HTR-8/SVneo (cell line): Measurements from ENCODE around the gene NPEPL1.

Experiments used
- DNase-seq: peaks from one replicate; pipeline ENCODE4 v3.0.0; 2011; ENCODE audit warnings: low spot score, mixed read lengths; ENCODE audit not compliant: insufficient read length
- FAIRE-seq: peaks from 2 replicates; lab custom pipeline; 2011; peaks lifted over from hg19 to GRCh38; lab: Jason Lieb, UNC

NPEPL1 gene

GRCh38 chr20:58698741-58699622 is 6.4 kb downstream of the NPEPL1 start:
- DNase-seq, result no peak
- FAIRE-seq, result peak; percentile 77

DNA sequence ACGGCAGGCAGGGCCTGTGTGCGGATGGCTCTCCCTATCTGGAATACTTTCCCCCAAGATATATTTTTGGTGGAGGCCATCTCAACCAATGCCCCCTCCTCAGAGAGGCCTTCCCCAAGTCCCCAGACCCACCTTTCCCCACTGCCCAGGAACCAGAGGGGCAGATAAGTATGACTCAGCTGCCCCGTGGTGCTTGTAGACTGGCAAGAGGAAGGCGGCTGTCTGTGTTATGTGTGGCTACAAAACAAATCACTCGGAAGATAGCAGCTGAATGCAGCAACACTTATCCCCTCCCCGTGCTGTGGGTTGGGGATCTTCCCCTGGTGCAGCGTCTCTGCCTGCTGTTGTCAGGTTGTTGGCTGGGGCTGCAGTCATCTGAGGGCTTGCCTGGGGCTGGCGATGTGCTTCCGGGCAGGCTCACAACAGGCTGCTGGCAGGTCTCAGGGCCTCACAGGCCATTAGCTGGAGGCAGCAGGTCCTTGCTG is 7.1 kb downstream of the NPEPL1 start:
- DNase-seq (no peak), FAIRE-seq (peak; percentile 80)

DNA sequence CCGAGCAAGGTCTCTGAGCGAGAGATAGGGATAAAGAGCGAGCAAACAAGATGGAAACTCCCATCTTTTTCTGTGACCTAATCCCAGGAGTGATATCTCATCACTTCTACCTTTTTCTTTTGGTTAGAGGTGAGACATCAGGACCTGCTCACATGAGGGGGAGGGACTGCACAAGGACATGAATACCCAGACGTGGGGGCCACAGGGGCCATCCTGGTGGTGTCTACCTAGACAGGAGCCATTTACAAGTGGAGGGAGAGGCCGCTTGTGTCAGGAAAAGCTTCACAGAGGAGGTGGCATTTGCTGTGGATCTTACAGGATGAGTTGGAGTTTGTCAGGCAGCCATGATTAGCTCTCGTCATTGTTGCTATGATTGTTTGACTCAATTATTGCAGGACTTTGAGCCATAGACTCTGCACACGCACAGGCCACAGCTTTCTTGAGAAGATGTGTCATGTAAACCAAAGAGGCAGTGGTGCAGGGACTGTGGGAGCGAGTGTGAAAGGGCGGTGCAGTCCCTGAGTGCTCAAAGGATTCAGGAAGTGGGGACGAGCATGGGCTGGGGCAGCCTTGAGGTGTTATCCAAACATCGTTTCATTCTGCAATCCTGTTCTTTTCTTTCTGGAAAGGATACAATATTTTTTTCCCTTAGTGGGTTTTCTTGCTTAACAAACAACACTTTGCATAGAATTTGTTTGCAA is 7.7 kb downstream of the NPEPL1 start:
- FAIRE-seq (peak; percentile 88), DNase-seq (no peak)

DNA sequence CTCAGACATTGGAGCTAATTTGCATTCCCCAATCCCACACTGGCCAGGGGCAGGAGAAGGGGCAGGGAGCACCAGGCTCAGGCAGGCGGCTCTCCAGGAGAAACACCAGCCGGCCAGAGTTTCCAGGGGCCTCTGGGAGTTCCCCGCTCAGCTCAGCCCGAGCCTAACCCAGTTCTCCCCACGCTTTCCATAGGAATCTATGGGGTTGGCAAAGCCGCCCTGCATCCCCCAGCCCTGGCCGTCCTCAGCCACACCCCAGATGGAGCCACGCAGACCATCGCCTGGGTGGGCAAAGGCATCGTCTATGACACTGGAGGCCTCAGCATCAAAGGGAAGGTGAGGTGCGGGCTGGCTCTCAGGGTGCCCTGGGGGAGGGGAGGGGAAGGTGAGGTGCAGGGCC is 8.2 kb downstream of the NPEPL1 start:
- DNase-seq, result no peak
- FAIRE-seq, result no peak

DNA sequence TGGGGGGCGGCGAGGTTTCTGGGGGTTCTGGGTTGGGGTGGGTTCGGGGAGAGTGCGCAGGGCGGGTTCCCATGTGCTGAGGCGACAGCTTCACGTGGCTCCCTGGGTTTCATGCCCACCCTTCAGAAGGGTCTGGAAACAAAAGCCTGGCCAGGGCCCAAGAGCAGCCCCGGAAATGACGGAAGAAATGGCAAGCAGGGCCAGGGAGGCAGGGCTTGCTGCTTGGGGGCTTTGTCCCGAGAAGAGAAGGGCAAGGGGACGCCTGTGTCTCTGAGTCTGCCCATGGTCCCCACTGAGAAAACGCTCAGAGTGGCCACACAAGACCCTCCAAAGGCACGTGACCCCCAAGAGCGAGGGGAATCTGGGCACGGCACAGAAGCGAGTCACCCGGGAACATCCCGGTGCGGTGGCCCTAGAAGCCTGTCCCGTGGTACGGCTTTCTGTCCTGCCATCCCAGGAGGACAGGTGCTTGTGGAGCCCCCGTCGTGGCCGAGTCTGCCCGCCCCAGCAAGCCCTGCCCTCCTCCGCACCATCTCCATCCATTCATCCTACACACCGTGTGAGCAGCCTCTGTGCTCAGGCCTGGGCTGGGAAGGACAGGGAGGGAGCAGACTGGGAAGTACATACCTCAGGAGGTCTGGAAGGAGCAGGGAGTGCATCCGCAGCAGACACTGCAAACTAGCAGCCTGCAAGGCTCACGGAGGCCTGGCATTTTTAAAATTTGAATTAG is 9.0 kb downstream of the NPEPL1 start:
- peak; percentile 26 for FAIRE-seq
- DNase-seq, result no peak

DNA sequence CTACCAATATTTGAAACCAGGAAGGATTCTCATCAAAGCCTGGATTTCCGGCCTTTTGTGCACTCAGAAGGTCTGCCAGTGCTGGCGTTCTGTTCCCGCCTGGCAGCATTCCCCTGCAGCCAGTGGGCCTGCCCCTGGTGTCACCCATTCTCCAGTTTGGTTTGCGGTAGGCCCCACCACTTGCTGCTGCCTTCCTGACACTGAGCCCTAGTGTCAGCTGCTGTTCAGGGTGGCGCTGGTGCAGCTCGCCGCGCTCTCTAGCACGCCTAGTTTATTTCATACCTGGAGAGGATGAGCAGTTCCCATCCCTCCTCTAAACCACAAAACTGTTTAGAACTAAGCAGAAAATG is 9.5 kb downstream of the NPEPL1 start:
- no peak for FAIRE-seq

GRCh38 chr20:58702859-58703648 is 10.5 kb downstream of the NPEPL1 start:
- DNase-seq (no peak), FAIRE-seq (no peak)

More for the DNA sequence above, 9.5 kb downstream of the NPEPL1 start:
- no peak for DNase-seq

- no peak for DNase-seq
- peak; percentile 26 for FAIRE-seq
Measured at GRCh38 chr20:58703765-58704371, 11.3 kb downstream of the NPEPL1 start.

GRCh38 chr20:58705208-58705926 is 12.8 kb downstream of the NPEPL1 start:
- no peak for DNase-seq
- peak; percentile 90 for FAIRE-seq

DNA sequence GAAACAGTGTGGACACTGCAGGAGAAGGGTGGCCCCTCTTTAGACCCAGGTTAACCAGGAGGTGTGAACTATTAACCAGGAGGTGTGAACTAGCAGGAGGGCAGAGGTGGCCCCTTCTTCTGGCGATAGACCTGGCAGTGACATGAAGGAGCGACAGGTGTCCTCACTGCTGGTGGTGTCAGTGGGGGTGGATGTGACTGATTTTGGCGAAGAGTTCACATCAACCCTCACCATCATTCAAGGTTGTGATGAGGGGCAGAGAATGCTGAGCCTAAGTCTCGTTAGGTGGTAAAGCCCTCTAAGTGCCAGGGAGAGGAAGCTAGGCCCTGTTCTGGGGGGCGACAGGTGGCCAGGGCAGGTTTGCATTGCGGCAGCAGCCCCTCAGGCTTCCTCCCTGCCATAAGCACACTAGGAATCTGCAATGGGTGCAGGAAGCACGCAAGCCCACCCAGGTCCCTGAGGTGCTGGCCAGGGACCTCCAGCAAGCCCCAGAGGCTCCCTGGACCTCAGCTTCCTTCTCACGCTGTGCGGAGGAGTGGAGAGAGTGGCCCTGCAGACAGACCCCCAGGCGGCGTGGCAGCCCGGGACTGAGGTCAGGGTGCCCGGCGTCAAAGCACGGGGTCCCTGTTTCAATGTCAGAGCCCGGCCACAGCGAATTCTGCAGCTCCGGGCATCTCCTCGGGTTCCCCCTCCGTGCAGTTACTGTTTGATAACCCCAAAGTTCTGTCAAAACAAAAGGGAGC is 13.7 kb downstream of the NPEPL1 start:
- DNase-seq (no peak), FAIRE-seq (peak; percentile 91)

DNA sequence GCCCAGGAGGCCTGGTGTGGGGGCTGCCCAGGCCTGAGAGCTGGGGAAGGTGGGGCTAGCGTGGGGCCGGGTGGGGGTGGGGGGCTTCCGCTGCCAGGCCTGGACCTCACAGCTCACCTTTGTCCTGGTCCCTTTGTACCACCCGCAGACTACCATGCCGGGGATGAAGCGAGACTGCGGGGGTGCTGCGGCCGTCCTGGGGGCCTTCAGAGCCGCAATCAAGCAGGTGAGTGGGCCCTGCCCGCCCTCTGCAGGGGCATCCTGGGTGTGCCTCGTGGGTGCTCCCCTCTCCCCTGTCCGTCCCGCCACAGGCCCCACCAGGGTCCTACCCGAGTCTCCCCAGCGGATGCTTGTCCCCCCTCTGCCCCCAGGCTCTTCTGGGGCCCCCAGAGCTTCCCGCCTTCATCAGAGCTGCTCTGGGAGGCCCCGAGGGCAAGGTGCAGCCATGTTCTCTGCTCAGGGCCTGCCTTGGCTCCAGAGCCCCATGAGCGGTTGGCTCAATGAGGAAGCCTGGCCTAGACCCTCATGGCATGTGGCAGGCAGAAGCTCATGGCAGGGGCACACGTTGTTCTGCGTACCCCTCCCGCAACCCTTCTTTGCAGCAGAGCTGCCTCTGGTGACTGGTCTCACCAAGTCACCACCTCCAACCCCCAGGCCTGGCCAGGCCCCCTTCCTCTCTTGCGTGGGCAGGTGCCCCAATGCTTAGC is 14.5 kb downstream of the NPEPL1 start:
- DNase-seq (no peak), FAIRE-seq (peak; percentile 60)

- DNase-seq (no peak), FAIRE-seq (no peak)
Measured at GRCh38 chr20:58707770-58708169, 15.2 kb downstream of the NPEPL1 start.

GRCh38 chr20:58708246-58708931 is 15.8 kb downstream of the NPEPL1 start:
- FAIRE-seq (peak; percentile 72), DNase-seq (no peak)

- no peak for DNase-seq
- no peak for FAIRE-seq
Measured at GRCh38 chr20:58709013-58709702, 16.6 kb downstream of the NPEPL1 start.

DNA sequence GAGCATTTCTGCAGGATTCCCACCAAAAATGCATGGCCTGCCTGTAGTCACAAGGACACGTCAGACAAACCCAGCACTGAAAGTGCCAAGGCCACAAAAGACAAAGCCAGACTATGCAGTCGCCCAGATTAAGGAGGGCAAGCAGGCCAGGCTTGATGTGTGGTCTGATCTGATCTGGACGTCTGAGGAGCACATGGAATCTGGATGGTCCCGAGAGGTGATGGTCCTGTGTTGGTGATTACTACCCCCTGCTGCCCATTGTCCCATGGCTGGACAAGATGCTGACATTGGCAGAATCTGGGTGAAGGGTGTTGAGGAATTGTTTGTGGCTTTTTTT is 17.1 kb downstream of the NPEPL1 start:
- FAIRE-seq, result peak; percentile 94

DNA sequence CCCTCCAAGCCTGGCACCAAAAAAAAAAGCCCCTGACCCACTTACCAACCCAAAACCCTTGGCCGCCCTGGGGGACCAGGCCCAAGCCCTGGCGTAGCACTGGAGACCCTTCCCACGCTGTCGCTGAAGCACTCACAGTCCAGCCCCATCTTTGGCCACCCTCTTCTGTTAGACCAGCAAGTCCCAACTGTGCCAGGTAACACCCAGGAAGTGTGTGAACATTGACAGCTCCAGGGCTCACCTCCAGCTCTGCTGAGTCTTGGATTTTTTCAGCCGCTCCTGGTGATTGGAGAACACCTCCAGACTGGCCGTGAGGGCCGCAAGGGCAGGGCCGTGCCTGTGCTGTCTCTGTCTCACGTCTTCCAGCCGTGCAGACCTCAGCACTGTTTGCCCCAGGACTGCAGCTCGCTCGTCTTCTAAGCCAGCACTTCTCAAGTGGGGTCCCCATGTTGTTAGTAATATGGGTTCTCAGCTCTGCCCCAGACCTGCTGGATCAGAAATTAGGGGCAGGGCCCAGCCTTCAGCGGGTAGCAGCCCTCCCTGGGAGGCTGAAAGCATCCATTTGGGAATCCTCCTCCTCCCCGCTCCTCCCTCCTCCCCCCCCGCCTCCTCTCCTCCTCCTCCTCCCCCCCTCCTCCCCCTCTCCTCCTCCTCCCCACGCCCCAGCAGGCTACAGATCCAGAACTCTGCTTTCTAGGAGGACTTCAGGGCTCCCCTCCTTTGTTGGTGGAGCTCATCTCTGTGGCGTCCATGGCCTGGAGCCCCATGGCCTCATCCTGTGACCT is 18.1 kb downstream of the NPEPL1 start:
- FAIRE-seq (peak; percentile 74), DNase-seq (no peak)

More for the DNA sequence above, 17.1 kb downstream of the NPEPL1 start:
- no peak for DNase-seq
